AG09319 (cell line): Measurements from ENCODE around the gene LSAMP.
A peak's percentile ranks its signal among the peaks of the same experiment; 100 is the strongest.

ENCODE experiments used
- DNase-seq: peaks from one replicate; pipeline ENCODE4 v3.0.0-alpha.2; 2010; ENCODE audit warnings: low read depth; ENCODE audit errors: extremely low read depth
- CTCF ChIP-seq: IDR thresholded peaks from 2 replicates; pipeline ENCODE4 v1.5.1; 2011; ENCODE audit warnings: low read depth, mild to moderate bottlenecking, inconsistent platforms, low read length, moderate library complexity

Gene LSAMP

GRCh38 chr3:115836944-115837343 is 608.3 kb downstream of the LSAMP start:
- no peak for DNase-seq

GRCh38 chr3:115835946-115836345 is 609.3 kb downstream of the LSAMP start:
- no peak for TF ChIP-seq CTCF
- DNase-seq: no peak

More at GRCh38 chr3:115836944-115837343, 608.3 kb downstream of the LSAMP start:
- TF ChIP-seq CTCF: peak; percentile 58

- TF ChIP-seq CTCF: no peak
- DNase-seq: no peak
Measured at GRCh38 chr3:115834068-115834467, 611.2 kb downstream of the LSAMP start.

- DNase-seq: no peak
- TF ChIP-seq CTCF: no peak
Measured at GRCh38 chr3:115833074-115833473, 612.2 kb downstream of the LSAMP start.

GRCh38 chr3:115832265-115832664 is 613.0 kb downstream of the LSAMP start:
- no peak for TF ChIP-seq CTCF
- DNase-seq: no peak

- DNase-seq: no peak
- no peak for TF ChIP-seq CTCF
Measured at GRCh38 chr3:115831864-115832263, 613.4 kb downstream of the LSAMP start.

- no peak for TF ChIP-seq CTCF
- DNase-seq: no peak
Measured at GRCh38 chr3:115830764-115831395, 614.4 kb downstream of the LSAMP start.
